ENCODE measurements around the gene POU2F1. TPM values are rescaled to one million over a fixed set of nuclear protein-coding genes. Genes with fewer than 3 reads are reported as not detected.

Gene POU2F1
- total and polyA plus RNA-seq, 4 donors, result 0.93 to 10.5 (median 6.5) TPM

- TF ChIP-seq ATF3 (IDR thresholded peaks at IDR 0.05) (no peak), FOXA2 (IDR thresholded peaks at IDR 0.05) (no peak), HNF4A (conservative IDR thresholded peaks at IDR 0.05) (peak; percentile 29 to 74), RXRA (IDR thresholded peaks at IDR 0.05) (peak; percentile 61 to 86), REST (IDR thresholded peaks at IDR 0.05) (no peak), RAD21 (IDR thresholded peaks at IDR 0.05) (peak; percentile 94 to 99), EGR1 (IDR thresholded peaks at IDR 0.05; ENCODE audit: low read depth in 2 of 2) (no peak), TAF1 (conservative IDR thresholded peaks at IDR 0.05) (no peak)
Observed at GRCh38 chr1:167442142-167442848, 221.6 kb downstream of the POU2F1 start (continued).

- H3K9me3 ChIP-seq (ENCODE audit: control insufficient read depth in 4 of 4, low read length in 3 of 4), result no peaks in the 10 kb centered on the region
- H3K9ac ChIP-seq (ENCODE audit: low read depth in 1 of 2, low read length in 2 of 2), result no peak overlapping the region
- H3K27ac ChIP-seq (ENCODE audit: low read depth in 1 of 2, low read length in 2 of 2), result no peak overlapping the region
- H3K36me3 ChIP-seq (ENCODE audit: control insufficient read depth in 4 of 4, insufficient read depth in 3 of 4, low read depth in 1 of 4, low read length in 3 of 4), result no peaks in the 10 kb centered on the region
- H3K27me3 ChIP-seq (ENCODE audit: control insufficient read depth in 4 of 4, insufficient read depth in 4 of 4, low read length in 3 of 4), result peaks cover 0 to 2% (median 0%) of the 10 kb centered on the region in 4 donors
- DNase-seq (ENCODE audit: low spot score), result peak; percentile 10
- H3K4me3 ChIP-seq (ENCODE audit: low read depth in 1 of 3, low read length in 3 of 3), result no peak overlapping the region
- 90% methylated on average over 9 of the region's 9 CpGs for WGBS
- H3K4me1 ChIP-seq (ENCODE audit: control insufficient read depth in 4 of 4, insufficient read depth in 4 of 4, low read length in 3 of 4), result peaks cover 0 to 8% (median 7%) of the 10 kb centered on the region in 4 donors
- TF ChIP-seq HNF4A (conservative IDR thresholded peaks at IDR 0.05), result no peak
- TF ChIP-seq HNF4G (IDR thresholded peaks at IDR 0.05), result no peak
- no peak for TF ChIP-seq ATF3 (IDR thresholded peaks at IDR 0.05)
- TF ChIP-seq RAD21 (IDR thresholded peaks at IDR 0.05), result no peak
- no peak for TF ChIP-seq FOXA2 (IDR thresholded peaks at IDR 0.05)
- no peak for TF ChIP-seq EGR1 (IDR thresholded peaks at IDR 0.05; ENCODE audit: low read depth in 2 of 2)
- TF ChIP-seq REST (IDR thresholded peaks at IDR 0.05), result no peak
- TF ChIP-seq GABPA (IDR thresholded peaks at IDR 0.05 in 1 of 2, conservative IDR thresholded peaks at IDR 0.05 in 1 of 2), result no peak
- TF ChIP-seq FOXA1 (IDR thresholded peaks at IDR 0.05), result no peak
- TF ChIP-seq MAX (IDR thresholded peaks at IDR 0.05), result no peak
- TF ChIP-seq ZBTB33 (IDR thresholded peaks at IDR 0.05), result no peak
- TF ChIP-seq RXRA (IDR thresholded peaks at IDR 0.05), result no peak
- TF ChIP-seq JUND (IDR thresholded peaks at IDR 0.05), result no peak
- TF ChIP-seq YY1 (IDR thresholded peaks at IDR 0.05), result no peak
- TF ChIP-seq CTCF (IDR thresholded peaks at IDR 0.05; ENCODE audit: low read depth, low read length, missing input control), result no peak
- TF ChIP-seq TAF1 (conservative IDR thresholded peaks at IDR 0.05), result no peak
- TF ChIP-seq NR2F2 (IDR thresholded peaks at IDR 0.05), result no peak
Observed at GRCh38 chr1:167442854-167443565, 222.3 kb downstream of the POU2F1 start.
